Measurements from ENCODE around the gene YBX2.

GRCh38 chr17:7332111-7332510 lies 37.7 kb upstream of the YBX2 start:
- TF ChIP-seq CTCF (tag by site-specific recombination; IDR thresholded peaks at IDR 0.05) (no peak), ZNF211 (tag by site-specific recombination; IDR thresholded peaks at IDR 0.05; ENCODE audit: low read depth) (no peak), ZFP69B (tag by site-specific recombination; IDR thresholded peaks at IDR 0.05) (no peak), ZNF175 (tag by site-specific recombination; IDR thresholded peaks at IDR 0.05) (no peak)

All from HEK293 (cell line).